H1 (cell line): ENCODE measurements around the gene ZNF200. TPM values are rescaled to one million over a fixed set of nuclear protein-coding genes. Genes with fewer than 3 reads are reported as not detected.

Experiments used
- ATF3 ChIP-seq: IDR thresholded peaks from 2 replicates; pipeline ENCODE4 v1.6.1; 2011; ENCODE audit warnings: low read depth, mild to moderate bottlenecking, low read length; ENCODE audit not compliant: insufficient read depth
- BACH1 ChIP-seq: IDR thresholded peaks from 2 replicates; pipeline ENCODE4 v1.6.1; 2012; ENCODE audit warnings: low read length, improper control_type of control experiment
- CBX5 ChIP-seq: fragments of 300-800, 300-1000 bp; sonication (generic); IDR thresholded peaks from 2 replicates; pipeline ENCODE4 v1.7.1; 2016; ENCODE audit warnings: antibody characterized with exemption, low read length, low read depth
- CHD2 ChIP-seq: IDR thresholded peaks from 2 replicates; pipeline ENCODE4 v1.6.1; 2012; ENCODE audit warnings: low read length, improper control_type of control experiment
- CHD7 ChIP-seq: fragments of 300-600 bp; sonication (generic); IDR thresholded peaks from 2 replicates; pipeline ENCODE4 v1.7.1; 2012; ENCODE audit warnings: low read length, moderate library complexity, mild to moderate bottlenecking, inconsistent platforms; ENCODE audit not compliant: insufficient replicate concordance
- GABPA ChIP-seq: IDR thresholded peaks from 2 replicates; pipeline ENCODE4 v1.6.1; 2011; ENCODE audit warnings: mild to moderate bottlenecking, low read length, moderate library complexity, borderline replicate concordance; ENCODE audit not compliant: insufficient read depth
- NANOG ChIP-seq: IDR thresholded peaks from 2 replicates; pipeline ENCODE4 v1.6.1; 2011; ENCODE audit warnings: low read length, low read depth, mild to moderate bottlenecking, inconsistent platforms; ENCODE audit not compliant: insufficient read depth, poor library complexity, severe bottlenecking
- RBBP5 ChIP-seq: IDR thresholded peaks from 2 replicates; pipeline ENCODE4 v1.7.1; 2012; ENCODE audit warnings: low read depth, mild to moderate bottlenecking, inconsistent platforms, low read length, moderate library complexity, borderline replicate concordance
- SIRT6 ChIP-seq: IDR thresholded peaks from one replicate; pipeline ENCODE4 v1.7.1; 2012; ENCODE audit warnings: low read length, inconsistent platforms
- SP4 ChIP-seq: IDR thresholded peaks from 2 replicates; pipeline ENCODE4 v1.6.1; 2012; ENCODE audit warnings: low read length, inconsistent platforms
- polyA plus RNA-seq, 7 experiments: library from polyadenylated mRNA; depleted of rRNA in 3 of 7; stranded (reverse) in 5 of 7; unstranded in 2 of 7; fragments of >200 nt in 5 of 7; fragments of 200-250 nt in 2 of 7; gene quantifications; 1 replicate in 5 of 7; 2 replicates in 1 of 7; 4 replicates in 1 of 7; pipeline versions ENCODE4 v1.2.1 to v1.2.3, GENCODE V29; 2011 to 2013; ENCODE audit warnings: missing spikeins in 2 of 7, mixed read lengths in 2 of 7
- total RNA-seq: library from RNA; stranded (reverse); fragmentation: NEBNext Ultra II Directional; extraction: Animal tissue kit (Norgen Biotek cat#: 25700); gene quantifications from 2 replicates; pipeline ENCODE4 v1.2.1, GENCODE V29; 2021

The ZNF200 gene
- total and polyA plus RNA-seq, 2 of the 8 experiments (the other 6 are each of a cell fraction or from before 2014, with no cell fraction given) = 2.7 to 9.9 TPM

GRCh38 chr16:3243882-3244281 lies 8.9 kb upstream of the ZNF200 start (continued):
- TF ChIP-seq CHD7 (no peak), SP4 (no peak), NANOG (no peak), BACH1 (no peak), CHD2 (no peak), RBBP5 (no peak), CBX5 (no peak), ATF3 (no peak), GABPA (no peak), SIRT6 (no peak)
